ENCODE measurements around the gene CH25H.
"Not testable (repeated sequence)": the region's sequence is repeated elsewhere in the genome, so short reads cannot be mapped to it uniquely, and the experiment has no call there.

The CH25H gene

DNA sequence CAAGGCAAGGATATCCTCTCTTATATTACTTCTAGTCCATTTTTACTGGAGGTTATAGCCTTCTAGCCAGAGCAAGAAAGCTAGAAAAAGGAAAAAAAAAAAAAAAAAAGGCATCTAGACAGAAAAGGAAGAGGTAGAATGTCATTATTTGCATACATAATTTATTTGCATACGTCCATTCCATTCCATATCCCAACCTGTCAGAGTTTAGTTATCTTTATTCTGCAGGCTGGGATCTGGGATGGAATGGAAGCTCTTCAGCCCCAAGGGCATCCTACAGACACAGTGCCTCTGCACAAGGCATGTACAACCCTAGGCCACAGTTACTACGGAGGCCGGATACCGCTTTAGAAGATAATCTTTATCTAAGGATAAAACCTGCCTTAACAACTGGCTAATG, 9.6 kb downstream of the CH25H start:
- DNase-seq (ENCODE audit: low read depth): no peak

- not testable (repeated sequence) for DNase-seq (ENCODE audit: low read depth)
Measured at GRCh38 chr10:89191301-89191700, 15.8 kb downstream of the CH25H start.

DNA sequence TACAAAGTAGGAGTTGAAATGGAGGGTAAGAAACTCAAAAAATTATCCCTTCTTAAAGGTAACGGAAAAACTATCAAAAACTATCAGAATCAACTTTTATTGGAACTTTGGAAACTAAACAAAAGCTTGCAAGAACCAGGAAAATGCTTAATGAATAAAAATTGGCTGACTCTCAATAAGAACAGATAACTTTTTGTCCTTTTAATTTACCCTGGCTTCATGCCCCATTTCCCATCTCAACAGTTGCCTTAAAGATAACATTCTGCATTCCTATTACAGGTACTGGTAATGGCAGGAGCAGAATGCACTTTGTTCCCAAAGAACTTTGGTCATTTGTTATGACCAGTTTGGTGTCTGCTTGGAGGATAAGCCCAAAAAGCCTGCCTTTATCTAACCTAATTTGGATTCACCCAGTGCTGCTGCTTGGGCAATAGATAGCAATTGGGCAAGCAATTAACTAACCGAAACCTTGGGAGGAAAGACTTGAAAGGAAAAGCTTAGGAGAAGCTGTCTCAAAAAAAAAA, 17.8 kb downstream of the CH25H start:
- DNase-seq (ENCODE audit: low read depth): no peak

DNA sequence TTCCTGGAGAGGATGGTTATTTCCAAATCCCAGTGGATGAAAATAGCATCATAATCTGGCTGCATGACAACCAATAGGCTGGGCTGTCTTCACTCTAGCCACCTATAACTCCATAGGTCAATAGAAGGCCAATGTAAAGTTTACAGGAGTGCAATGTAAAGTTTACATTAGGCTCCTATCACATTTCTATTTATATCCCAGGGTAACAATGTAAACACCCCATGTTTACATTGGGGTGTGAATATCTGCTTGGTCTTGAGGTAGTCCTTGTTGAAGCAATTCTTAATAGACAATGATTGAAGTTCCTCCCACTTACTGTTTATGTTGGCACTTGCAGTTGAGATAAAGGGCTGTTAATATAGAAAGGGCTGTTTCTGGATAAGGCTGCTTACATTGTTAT, 21.5 kb downstream of the CH25H start:
- DNase-seq (ENCODE audit: low read depth): no peak

GRCh38 chr10:89184638-89185037, 22.5 kb downstream of the CH25H start:
- DNase-seq (ENCODE audit: low read depth): no peak

DNA sequence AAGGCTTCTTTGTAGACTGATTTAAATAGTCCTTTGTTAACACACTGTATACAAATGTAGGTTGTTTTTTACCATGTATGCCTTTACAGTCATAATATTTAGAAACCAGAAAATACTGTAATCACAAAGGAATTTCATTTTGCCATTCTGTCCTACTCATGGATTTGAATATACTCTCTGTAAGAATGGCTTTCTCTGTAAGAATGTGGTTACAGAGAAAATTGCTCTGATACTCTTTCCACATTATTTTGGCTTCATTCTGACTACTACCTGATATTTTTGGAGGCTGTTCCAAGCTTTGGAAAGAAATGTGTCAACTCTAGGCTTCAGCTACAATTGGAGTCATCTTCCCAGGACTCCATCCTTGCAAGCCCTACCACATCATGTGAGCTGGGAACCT, 23.5 kb downstream of the CH25H start:
- no peak for DNase-seq (ENCODE audit: low read depth)

DNA sequence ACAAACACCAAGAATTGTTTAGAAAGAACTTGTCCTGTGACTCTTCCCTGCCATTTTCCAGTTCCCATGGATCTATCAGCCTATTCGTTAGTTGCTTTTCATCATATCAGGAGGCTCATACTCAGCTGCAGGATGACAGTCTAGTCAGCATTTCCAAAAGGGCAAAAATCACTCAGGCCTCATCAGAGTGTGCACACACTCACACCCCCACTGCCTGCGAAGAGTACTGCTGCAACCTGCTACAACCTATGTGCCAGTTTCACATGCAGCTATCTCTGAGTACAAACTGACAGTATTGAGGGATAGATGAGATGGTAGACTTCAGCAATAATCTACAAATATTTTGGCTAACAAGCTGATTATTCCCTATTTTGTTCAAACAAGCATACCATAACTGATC, 24.2 kb downstream of the CH25H start:
- no peak for DNase-seq (ENCODE audit: low read depth)

DNA sequence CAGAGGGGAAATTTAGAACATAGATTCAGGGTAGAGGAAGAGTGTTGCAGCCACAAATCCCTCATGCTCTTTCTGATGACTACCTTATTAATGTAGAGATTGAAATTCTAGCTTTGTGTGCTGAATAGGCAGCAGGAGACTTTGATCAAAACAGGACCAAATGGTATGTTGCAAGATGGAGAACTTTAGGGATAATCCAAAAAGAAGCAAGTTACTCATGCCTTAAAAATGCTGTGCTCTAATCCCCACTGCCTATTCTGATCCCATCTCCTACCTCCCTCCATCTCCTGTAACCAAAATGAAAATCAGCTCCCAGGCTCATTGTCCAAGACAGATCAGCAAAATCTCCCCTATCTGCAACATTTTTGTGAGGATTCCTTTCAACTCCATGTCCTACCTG, 31.3 kb downstream of the CH25H start:
- DNase-seq (ENCODE audit: low read depth): no peak

DNA sequence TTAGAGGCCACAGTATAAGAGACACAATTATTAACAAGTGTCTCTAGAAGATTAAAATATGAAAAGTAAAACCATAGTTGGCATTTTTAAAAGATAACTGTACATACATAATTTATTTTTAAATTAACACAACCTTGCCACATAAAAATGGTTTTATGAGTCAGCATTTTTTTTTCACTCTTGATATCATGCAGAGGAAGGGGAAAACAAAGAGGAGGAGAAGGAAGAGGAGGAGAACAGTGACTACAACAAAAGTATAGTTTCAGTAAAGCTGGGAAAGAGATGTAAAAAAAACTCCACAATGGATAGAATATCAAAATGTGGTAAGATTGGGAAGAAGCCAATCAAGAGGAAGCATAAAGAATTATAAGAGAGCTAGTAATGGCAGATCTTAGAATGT, 34.0 kb downstream of the CH25H start:
- no peak for DNase-seq (ENCODE audit: low read depth)

DNA sequence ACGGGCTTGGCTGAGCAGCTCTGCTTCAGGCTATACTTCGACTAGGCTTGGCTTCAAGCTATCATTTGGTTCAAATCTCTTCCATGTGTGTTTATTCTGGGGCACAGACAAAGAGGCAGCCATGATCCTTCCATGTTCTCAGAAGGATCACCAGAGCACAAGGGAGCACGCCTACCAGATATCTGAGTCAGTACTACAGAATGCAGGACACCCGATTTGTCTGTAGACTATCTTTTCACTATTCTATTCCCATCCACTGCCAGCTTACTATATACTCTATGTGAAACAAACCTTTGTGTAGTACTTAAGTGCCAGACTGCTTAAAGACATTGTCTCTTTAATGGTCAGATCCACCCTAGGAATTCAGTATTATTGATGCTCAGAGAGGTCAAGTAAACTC, 35.1 kb downstream of the CH25H start:
- DNase-seq (ENCODE audit: low read depth): no peak

- no peak for DNase-seq (ENCODE audit: low read depth)
Measured at GRCh38 chr10:89171263-89171872, 35.7 kb downstream of the CH25H start.

GRCh38 chr10:89168354-89168900, 38.7 kb downstream of the CH25H start:
- not testable (repeated sequence) for DNase-seq (ENCODE audit: low read depth)

DNA sequence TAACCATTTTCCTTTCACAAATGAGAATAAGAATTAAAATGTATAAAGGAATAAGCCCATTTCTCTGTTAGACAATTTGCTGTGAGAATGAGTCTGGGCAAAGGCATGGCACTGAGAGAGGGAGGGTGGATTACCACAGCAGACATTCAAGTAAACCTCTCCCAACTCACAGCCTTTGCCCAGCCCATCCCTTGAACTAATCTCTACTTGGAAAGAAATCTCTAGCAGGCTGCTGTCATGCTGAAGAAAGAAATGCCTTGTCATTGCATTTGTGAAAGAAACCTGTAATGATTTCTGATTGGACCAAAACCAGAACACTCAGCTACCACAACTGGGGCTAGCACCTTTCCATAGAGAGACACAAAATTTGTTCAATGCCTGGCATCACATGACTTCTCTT, 39.2 kb downstream of the CH25H start:
- DNase-seq (ENCODE audit: low read depth): no peak

DNA sequence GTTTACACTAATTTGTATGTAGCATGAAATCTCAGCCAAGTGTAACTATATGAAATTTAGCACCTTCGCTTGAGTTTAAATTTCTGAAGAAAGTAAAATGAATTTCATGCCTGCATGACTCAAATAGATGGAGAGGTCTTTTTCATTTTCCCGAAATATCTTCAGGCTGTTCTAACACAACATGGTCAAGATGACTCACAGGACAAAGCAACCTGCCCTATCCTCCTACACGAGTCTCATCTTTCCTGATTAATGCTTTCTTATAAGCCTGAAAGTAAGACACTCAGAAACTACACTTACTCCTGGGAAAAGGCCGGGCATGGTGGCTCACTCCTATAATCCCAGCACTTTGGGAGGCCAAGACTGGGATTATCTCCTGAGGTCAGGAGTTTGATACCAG, 41.2 kb downstream of the CH25H start:
- DNase-seq (ENCODE audit: low read depth): no peak

GRCh38 chr10:89164920-89165319, 42.2 kb downstream of the CH25H start:
- DNase-seq (ENCODE audit: low read depth): no peak

DNA sequence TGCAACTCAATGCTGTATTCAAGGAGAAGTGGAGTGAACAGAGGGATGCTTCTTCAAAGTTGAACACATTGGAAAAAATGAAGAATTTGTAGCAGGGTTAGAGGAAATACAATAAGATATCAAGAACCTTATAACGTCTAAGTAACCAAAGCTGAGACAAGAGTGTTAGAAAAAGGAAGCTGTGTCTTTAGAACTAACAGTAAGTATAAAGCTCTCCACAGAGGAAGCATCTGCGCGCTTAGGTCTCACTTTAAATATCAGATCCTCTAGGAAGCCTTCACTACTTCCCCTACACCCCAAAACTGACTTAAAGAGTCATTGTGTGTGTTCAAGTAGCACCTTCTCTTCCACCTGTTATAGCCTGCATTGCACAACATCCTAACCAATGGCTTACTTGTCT, 43.0 kb downstream of the CH25H start:
- no peak for DNase-seq (ENCODE audit: low read depth)

DNA sequence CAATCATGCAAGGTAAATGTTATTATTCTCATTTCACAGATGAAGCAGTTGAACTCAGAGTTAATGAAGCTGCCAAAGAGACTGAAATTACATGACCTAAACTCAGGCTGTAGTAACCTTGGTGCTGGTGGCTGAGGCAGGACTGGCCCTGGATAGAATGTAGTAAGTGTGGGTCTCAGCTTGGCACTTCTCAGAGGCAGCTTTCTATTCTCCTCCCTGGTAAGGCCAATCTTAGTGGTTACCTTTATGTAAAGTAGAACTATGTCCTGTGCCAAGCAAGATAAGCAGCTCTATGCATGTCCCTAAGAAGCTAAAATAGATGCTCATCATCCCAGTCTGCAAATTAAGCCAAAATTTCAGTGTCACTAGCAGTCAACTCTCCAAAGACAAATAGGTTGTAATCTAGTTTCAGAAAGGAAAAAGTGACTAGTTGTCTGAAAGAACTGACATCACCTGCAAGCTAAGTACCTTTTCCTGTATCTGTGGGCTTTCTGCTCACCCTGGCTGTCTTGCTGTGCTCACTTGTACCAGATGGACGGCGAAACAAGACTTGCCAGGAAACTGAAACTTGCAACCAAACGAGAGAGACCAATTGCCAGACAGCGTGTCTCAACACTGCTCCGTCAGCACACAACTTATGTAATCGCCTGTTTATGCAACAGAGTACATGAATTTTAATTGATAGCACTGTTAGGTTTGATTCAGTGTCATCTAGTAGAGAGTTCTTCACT, 43.7 kb downstream of the CH25H start:
- DNase-seq (ENCODE audit: low read depth): no peak

DNA sequence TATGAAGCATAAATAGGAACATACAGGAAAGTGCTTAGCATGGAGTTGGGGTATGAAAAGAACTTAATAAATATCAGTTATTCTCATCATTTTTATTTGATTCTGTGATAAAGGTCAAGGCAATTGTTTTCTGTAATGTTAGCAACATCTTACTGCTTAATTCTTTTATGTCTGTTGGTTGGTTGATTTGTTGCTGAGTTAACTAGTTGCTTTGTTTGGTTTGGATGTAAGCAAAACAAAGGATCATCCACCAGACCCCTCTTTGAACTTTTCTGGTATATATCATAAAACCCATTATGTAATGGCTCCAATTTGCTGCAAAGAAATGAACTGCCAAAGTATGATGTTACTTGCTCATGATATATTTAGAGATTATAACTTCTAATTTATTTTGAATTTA, 44.5 kb downstream of the CH25H start:
- no peak for DNase-seq (ENCODE audit: low read depth)

DNA sequence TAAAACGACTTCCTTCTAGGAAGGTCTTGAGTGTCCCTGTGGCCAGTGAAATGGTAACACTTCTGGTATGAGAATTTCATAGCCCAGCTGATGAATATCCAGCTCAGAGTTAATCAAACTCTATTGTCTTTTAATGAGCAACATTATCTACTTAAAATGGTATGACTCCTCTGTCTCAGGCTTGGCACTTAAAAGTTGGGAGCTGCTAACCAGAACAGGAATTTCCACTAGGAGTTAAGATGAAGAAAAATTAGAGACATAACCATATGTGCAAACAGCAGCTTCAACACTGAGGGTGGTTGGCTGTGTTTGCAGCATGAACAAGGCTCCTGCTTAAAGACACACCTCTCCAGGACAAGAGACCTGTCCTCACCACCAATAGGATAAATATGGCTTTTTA, 46.8 kb downstream of the CH25H start:
- DNase-seq (ENCODE audit: low read depth): no peak

GRCh38 chr10:89159761-89160160, 47.4 kb downstream of the CH25H start:
- no peak for DNase-seq (ENCODE audit: low read depth)

DNA sequence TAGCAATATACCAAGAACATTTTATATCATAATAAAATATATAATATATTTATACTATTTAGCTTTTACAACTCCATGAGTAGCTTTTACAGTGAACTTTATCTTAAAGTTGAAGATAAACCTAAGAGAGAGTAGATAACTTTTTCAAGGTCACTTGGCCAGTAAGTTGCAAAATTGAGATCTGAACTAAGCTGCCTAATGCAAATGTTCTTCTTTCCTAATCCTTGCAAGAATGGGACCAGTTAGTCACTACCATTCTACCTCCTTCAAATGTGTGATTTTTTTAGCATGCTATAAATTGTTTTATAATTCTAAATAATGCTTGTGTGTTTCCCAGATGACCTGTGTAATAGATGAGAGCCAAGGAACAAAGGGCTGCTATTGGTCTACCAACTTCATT, 47.8 kb downstream of the CH25H start:
- no peak for DNase-seq (ENCODE audit: low read depth)

DNA sequence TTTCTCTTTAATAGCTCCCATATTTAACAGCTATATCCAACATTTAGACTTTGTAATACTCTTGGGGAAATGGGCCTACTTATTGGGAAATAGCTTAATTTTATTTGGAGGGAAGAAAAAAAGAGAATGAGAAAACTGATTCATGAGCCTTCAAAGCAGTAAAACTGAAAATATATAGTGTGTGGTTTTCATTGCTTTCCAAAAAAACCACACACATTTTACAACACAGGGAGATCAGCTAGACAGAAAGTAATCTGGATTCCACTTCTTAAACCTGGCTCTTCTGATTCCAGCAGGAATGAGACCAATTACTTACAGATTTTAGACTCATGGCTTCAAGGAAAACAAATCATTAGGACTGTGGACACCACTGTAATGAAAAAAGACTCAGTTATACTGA, 48.7 kb downstream of the CH25H start:
- peak; percentile 99 for DNase-seq (ENCODE audit: low read depth)

- no peak for DNase-seq (ENCODE audit: low read depth)
Measured at GRCh38 chr10:89156161-89156835, 50.8 kb downstream of the CH25H start.
